GM10266 (cell line): Measurements from ENCODE around the gene ARHGEF40.

Experiments used
- DNase-seq: peaks from one replicate; pipeline ENCODE4 v3.0.0; 2012; ENCODE audit errors: extremely low spot score
- TF ChIP-seq, protein P1 (sequence below): IDR thresholded peaks from 2 replicates; pipeline ENCODE4 v1.5.1; 2012; ENCODE audit warnings: mild to moderate bottlenecking, low read depth; ENCODE audit not compliant: control insufficient read depth, insufficient read depth; ENCODE audit errors: missing control alignments

Gene ARHGEF40

DNA sequence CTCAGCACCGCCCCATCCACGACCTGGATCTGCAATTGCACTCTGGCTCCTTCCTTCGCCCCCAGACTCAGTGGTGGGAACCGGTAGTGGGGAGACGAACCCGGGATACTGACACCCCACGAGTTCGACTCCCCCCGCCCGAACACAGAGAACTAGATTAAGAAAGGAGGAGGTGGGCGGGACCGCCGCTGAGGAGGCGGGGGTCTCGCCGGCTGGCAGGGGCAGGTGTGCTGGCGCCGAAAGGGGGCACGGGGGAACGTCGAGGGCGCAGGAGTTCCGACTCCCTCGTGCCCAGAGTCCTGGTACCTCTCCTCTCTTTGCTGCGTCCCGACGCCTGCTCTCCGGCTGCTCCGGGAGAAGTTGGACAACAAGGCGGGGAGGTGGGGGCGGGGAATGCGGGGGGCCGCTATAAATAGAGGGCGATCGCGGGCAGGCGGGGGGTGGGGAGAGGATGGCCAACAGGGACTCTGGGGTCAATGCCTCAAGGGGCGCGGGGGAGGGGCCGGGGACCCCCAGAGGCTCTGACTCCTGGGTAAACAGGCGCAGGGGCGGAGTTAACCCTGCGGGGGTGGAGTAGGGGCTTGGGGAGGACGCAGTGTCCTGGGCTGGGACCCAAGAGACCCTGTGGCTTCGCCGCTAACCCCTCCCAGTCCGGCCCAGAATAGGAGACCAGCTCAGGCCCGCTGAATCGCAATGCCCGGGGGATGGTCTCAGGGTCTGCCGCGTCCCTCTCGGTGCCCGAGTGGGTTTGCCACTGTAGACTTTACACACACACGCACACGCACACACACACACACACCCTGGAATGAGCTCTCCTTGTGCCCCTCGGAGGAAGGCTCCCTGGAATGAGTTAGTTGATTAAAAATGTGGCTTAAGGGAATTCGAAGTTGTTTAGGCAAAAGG lies 44.5 kb upstream of the ARHGEF40 start:
- TF ChIP-seq, protein P1, sequence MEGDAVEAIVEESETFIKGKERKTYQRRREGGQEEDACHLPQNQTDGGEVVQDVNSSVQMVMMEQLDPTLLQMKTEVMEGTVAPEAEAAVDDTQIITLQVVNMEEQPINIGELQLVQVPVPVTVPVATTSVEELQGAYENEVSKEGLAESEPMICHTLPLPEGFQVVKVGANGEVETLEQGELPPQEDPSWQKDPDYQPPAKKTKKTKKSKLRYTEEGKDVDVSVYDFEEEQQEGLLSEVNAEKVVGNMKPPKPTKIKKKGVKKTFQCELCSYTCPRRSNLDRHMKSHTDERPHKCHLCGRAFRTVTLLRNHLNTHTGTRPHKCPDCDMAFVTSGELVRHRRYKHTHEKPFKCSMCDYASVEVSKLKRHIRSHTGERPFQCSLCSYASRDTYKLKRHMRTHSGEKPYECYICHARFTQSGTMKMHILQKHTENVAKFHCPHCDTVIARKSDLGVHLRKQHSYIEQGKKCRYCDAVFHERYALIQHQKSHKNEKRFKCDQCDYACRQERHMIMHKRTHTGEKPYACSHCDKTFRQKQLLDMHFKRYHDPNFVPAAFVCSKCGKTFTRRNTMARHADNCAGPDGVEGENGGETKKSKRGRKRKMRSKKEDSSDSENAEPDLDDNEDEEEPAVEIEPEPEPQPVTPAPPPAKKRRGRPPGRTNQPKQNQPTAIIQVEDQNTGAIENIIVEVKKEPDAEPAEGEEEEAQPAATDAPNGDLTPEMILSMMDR: no peak
- DNase-seq: no peak

DNA sequence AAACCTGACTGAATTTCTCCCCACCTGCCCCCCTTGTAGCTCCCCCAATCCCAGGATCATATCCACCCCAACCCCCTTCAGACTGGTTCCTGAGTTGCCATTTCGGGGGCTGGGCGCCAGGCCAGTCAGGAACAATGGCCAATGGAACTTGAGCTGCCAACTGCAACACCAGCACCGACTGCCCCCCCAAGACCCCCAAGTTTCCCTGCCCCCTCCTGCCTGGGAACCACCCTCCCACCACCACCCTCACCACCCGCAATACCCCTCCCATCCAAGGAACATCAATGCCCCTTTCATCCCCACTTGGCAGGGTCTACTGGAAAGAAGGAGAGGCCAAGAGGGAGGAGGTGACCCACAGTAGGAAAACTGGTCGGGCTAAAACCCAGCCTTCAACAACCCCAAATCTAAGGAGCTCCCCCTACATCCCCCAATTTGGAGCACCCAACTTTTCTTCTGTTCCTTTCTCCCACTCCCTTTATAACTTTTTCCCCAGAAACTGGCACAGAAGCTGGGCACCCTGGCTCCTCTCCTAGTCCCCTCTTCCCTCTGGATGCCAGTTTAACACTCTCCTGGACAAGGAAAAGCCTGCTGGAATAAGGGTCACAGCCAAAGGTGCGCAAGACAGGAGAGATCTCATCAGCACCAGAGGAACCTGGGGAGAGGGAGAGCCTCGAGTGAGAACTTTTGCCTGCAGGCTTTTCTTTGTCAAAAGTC lies 43.7 kb upstream of the ARHGEF40 start:
- DNase-seq: no peak
- TF ChIP-seq, protein P1: no peak

DNA sequence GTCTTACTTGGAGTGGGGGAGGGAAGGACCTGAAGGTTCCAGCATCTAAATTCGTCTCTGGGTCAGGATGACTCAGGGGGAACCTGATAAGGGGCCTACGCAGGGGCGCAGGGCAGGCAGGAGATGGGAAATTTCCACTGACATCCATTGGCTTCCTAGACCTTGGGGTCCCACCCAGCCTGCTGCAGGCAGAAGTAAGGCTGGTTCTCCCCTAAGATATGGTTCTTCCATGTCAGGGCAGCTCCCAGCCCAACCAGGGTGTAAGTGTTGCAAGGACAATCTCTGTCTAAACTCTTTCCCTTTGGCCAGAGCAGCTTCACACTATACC lies 43.2 kb upstream of the ARHGEF40 start:
- TF ChIP-seq, protein P1: no peak
- DNase-seq: no peak

DNA sequence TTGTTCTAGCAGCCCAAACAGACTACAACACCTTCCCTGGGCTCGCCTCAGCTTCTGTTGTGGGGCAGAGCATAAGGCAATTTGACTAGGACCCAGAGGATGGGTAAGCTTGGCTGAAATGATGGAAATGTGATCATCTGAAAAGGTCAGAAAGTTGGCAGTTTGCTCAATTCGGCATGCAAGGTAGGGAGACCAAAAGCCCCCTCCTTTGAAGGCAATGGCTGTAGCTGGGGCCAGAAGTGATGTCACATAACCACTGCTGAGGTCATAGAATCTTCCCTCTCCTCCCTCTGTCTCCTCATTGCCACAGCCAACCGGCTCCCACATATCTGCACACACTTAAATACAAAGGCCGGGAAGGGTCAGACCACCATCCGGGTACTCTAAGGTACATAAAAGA lies 40.2 kb upstream of the ARHGEF40 start, which contains the start of gene TPPP2:
Gene TPPP2, plus strand, starts transcription at position 301 of the 400 bp plus-strand sequence. CDS start 365 bp downstream, outside the sequence.
- DNase-seq: no peak
- TF ChIP-seq, protein P1: no peak

DNA sequence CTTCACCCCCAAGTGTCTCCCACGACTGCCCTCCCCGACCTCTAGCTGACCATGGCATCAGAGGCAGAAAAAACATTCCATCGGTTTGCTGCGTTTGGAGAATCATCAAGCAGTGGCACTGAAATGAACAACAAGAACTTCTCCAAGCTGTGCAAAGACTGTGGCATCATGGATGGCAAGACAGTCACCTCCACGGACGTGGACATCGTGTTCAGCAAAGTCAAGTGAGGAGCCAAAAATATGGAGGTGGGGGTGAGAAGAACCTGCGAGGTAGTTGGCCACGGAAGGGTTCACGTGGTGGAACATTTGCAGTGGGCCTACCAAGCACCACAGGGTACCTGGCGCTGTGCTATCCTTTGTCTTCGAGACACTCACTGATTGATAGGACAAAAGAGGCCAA lies 39.6 kb upstream of the ARHGEF40 start:
- TF ChIP-seq, protein P1: no peak
- DNase-seq: no peak

DNA sequence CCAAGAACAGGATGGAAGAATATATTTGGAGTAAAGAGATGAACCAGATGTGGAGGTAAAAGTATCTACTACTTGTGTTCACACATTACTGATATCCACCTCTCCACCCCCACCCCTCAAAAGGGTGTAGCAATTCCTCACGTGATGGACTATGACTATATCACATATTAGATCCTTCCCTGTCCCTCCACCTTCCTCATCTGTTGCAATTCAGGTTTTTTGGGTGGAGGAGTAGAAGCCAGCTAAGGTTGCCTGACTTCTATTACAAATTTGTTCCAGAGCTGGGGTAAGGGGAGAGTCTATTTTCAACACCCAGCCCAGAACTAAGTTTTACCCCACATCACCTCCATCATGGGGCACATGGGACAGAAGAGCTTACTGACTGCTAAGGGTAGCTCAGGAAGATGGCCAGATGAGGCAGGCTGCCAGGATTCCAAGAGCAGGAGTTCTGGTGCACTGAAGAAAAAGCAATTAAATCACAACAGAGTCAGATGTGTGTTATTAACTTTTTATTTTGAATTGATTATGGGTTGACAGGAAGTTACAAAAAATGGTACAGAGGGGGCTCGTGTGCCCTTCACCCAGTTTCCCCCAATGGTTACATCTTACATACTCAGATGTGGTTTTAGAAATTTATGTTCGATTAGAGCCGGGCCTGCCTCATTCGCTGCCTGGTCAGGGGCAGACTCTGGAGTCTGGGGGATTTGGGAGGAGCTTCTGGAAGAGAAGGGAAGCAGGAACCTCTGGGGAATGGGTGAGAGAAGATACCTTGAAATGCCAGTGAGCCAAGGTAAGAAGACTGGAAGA lies 37.6 kb upstream of the ARHGEF40 start:
- TF ChIP-seq, protein P1: no peak
- DNase-seq: no peak
